OCI-LY7 (cell line): ENCODE measurements around the gene ARHGEF10L.

Experiments used
- EZH2phosphoT487 ChIP-seq: fragments of 200-600 bp; sonication (generic); IDR thresholded peaks from 2 replicates; pipeline ENCODE4 v1.6.1; 2018; ENCODE audit warnings: low read depth, borderline replicate concordance, mild to moderate bottlenecking, mixed run types, antibody characterized with exemption, low read length, moderate library complexity, mixed read lengths
- TF ChIP-seq, protein P1 (sequence below): fragments of 200-600 bp; sonication (generic); conservative IDR thresholded peaks from 2 replicates; pipeline ENCODE4 v1.5.1; 2014; ENCODE audit warnings: mild to moderate bottlenecking, antibody characterized with exemption, low read length, moderate library complexity, mixed read lengths

DNA sequence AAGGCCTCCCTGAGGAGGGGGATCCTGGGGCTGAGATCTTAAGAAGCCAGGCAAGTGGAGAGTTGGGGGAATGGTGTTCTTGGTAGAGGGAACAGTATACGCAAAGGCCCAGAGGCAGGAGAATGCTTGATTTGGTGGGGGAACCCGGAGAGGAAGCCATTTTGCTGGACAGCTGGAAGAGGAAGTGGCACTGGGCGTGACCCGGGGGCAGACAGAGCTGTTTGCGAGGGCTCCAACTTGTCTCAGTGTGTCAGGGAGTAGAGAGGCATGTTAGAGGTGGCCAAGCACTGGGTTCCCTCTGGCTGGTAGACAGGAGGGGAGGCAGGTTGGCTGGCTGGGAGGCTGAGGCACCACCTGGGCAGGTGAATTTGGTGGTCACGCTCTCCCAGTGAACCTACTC, 119.3 kb downstream of the ARHGEF10L start:
- TF ChIP-seq, protein P1, sequence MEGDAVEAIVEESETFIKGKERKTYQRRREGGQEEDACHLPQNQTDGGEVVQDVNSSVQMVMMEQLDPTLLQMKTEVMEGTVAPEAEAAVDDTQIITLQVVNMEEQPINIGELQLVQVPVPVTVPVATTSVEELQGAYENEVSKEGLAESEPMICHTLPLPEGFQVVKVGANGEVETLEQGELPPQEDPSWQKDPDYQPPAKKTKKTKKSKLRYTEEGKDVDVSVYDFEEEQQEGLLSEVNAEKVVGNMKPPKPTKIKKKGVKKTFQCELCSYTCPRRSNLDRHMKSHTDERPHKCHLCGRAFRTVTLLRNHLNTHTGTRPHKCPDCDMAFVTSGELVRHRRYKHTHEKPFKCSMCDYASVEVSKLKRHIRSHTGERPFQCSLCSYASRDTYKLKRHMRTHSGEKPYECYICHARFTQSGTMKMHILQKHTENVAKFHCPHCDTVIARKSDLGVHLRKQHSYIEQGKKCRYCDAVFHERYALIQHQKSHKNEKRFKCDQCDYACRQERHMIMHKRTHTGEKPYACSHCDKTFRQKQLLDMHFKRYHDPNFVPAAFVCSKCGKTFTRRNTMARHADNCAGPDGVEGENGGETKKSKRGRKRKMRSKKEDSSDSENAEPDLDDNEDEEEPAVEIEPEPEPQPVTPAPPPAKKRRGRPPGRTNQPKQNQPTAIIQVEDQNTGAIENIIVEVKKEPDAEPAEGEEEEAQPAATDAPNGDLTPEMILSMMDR, result no peak
- TF ChIP-seq EZH2phosphoT487, result no peak
